Esophagus (tissue), 2 donors: ENCODE measurements around the gene KDM8. TPM values are rescaled to one million over a fixed set of nuclear protein-coding genes. Genes with fewer than 3 reads are reported as not detected.
"Not testable (repeated sequence)": the region's sequence is repeated elsewhere in the genome, so short reads cannot be mapped to it uniquely, and the experiment has no call there.

Experiments
- H3K27ac ChIP-seq, 2 donors: one replicate each; pipeline ENCODE4 v1.5.1; 2013; ENCODE audit warnings: low read depth in 2 of 2, mild to moderate bottlenecking in 2 of 2, inconsistent platforms in 1 of 2, low read length in 1 of 2, moderate library complexity in 1 of 2
- H3K27me3 ChIP-seq, 2 donors: one replicate each; pipeline ENCODE4 v1.6.1; 2013; ENCODE audit warnings: low read length in 2 of 2, control low read depth in 1 of 2, mild to moderate bottlenecking in 1 of 2; ENCODE audit not compliant: insufficient read depth in 2 of 2, control insufficient read depth in 1 of 2
- H3K36me3 ChIP-seq, 2 donors: one replicate each; pipeline ENCODE4 v1.6.1; 2013; ENCODE audit warnings: low read length in 1 of 2; ENCODE audit not compliant: control insufficient read depth in 2 of 2, insufficient read depth in 2 of 2
- H3K4me1 ChIP-seq, 2 donors: one replicate each; pipeline ENCODE4 v1.6.1; 2013; ENCODE audit warnings: low read length in 1 of 2; ENCODE audit not compliant: control insufficient read depth in 2 of 2, insufficient read depth in 2 of 2
- H3K4me3 ChIP-seq, 2 donors: one replicate each; pipeline ENCODE4 v1.5.1; 2013; ENCODE audit warnings: low read length in 2 of 2, mild to moderate bottlenecking in 2 of 2, low read depth in 1 of 2, moderate library complexity in 1 of 2
- H3K9me3 ChIP-seq, 2 donors: one replicate each; pipeline ENCODE4 v1.6.1; 2013; ENCODE audit warnings: mild to moderate bottlenecking in 2 of 2, low read depth in 1 of 2, low read length in 1 of 2, moderate library complexity in 1 of 2; ENCODE audit not compliant: control insufficient read depth in 2 of 2, insufficient read depth in 1 of 2
- WGBS, 2 donors: extraction: QIAGEN DNeasy Blood & Tissue Kit; methylation state at CpG; one replicate each; pipeline ENCODE4 v1.1.7; 2013; 5-methylcytosine and 5-hydroxymethylcytosine counted together
- polyA plus RNA-seq, 2 donors: library from polyadenylated mRNA; stranded (reverse); fragments of 200-250 nt; gene quantifications; one replicate each; pipeline ENCODE4 v1.2.3, GENCODE V29; 2013
- donor health status: healthy with polysubstance abuse.
- donor health status: Bipolar disorder and iron deficiency.

Gene KDM8
- polyA plus RNA-seq, 2 donors = 2.6 to 3.7 TPM

DNA sequence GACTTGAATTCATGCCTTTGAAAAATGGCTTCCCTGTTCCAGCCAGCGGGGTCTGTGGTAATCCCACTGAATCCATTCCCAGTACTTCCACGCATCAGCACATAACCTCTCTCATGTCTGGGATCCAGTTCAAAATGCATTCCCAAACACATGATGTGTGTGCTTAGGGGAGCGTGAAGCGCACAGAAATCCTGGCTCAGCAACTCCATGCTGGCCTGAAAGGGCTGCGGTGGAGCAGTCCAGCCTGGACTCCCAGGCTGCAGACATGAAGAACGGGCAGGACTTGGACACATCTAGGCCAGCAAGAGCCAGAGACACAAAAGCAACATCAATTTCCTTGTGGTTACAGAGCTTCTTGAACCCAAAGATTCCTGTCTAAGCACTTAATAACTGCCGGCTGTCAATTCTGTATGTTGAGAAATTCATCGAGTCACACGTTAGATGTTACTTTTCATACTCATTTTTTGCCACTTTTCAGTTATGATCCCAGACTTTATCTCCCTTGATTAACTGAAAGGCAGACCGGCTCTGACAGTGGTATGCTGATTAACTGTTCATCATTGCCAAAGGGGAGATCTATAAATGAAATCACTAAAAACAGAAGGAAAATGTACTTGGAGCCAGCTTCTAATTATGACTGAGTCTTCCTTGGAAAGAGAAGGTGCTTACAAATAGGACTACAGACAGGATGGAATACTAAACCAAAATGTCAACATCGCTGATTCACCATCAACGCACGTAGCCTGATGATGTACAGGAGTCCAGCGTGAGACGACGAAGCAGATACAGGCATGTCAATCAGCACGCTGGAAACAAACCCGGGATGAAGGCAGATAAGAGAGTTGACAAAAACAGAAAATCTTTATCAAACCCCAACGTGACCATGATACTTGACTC is 42.2 kb downstream of the KDM8 start:
- H3K9me3 ChIP-seq = no peaks in the 10 kb centered on the region
- no peaks in the 10 kb centered on the region for H3K36me3 ChIP-seq
- peak overlapping the region; percentile 14 to 72 for H3K27ac ChIP-seq
- H3K4me3 ChIP-seq = no peak overlapping the region
- peaks cover 5 to 14% of the 10 kb centered on the region in 2 donors for H3K4me1 ChIP-seq
- WGBS, 2 donors = 45 to 59% methylated on average over 19 of the region's 19 CpGs
- H3K27me3 ChIP-seq = no peaks in the 10 kb centered on the region

GRCh38 chr16:27246439-27246838 is 43.1 kb downstream of the KDM8 start:
- no peak overlapping the region for H3K27ac ChIP-seq
- no peaks in the 10 kb centered on the region for H3K27me3 ChIP-seq
- no peaks in the 10 kb centered on the region for H3K9me3 ChIP-seq
- H3K4me1 ChIP-seq = peaks cover 5 to 12% of the 10 kb centered on the region in 2 donors
- no peaks in the 10 kb centered on the region for H3K36me3 ChIP-seq
- no peak overlapping the region for H3K4me3 ChIP-seq
- 61 to 62% methylated on average over 4 of the region's 4 CpGs for WGBS, 2 donors

- 72 to 90% methylated on average over 1 of the region's 1 CpG for WGBS, 2 donors
- H3K4me1 ChIP-seq = peaks cover 5 to 12% of the 10 kb centered on the region in 2 donors
- not testable (repeated sequence) for H3K27me3 ChIP-seq, H3K9me3 ChIP-seq, H3K27ac ChIP-seq, H3K4me3 ChIP-seq, H3K36me3 ChIP-seq
Measured at GRCh38 chr16:27247076-27247475, 43.8 kb downstream of the KDM8 start.

GRCh38 chr16:27248036-27248435 is 44.7 kb downstream of the KDM8 start:
- H3K27ac ChIP-seq = no peak overlapping the region
- 93 to 94% methylated on average over 2 of the region's 2 CpGs for WGBS, 2 donors

GRCh38 chr16:27248886-27249285 is 45.6 kb downstream of the KDM8 start:
- 93 to 96% methylated on average over 4 of the region's 4 CpGs for WGBS, 2 donors
- not testable (repeated sequence) for H3K27ac ChIP-seq, H3K36me3 ChIP-seq, H3K9me3 ChIP-seq, H3K27me3 ChIP-seq, H3K4me3 ChIP-seq
- H3K4me1 ChIP-seq = peaks cover 2 to 11% of the 10 kb centered on the region in 2 donors

More at GRCh38 chr16:27248036-27248435, 44.7 kb downstream of the KDM8 start:
- Histone ChIP-seq H3K9me3 (no peaks in the 10 kb centered on the region), H3K36me3 (no peaks in the 10 kb centered on the region), H3K4me1 (peaks cover 3 to 12% of the 10 kb centered on the region in 2 donors), H3K4me3 (no peak overlapping the region), H3K27me3 (no peaks in the 10 kb centered on the region)

DNA sequence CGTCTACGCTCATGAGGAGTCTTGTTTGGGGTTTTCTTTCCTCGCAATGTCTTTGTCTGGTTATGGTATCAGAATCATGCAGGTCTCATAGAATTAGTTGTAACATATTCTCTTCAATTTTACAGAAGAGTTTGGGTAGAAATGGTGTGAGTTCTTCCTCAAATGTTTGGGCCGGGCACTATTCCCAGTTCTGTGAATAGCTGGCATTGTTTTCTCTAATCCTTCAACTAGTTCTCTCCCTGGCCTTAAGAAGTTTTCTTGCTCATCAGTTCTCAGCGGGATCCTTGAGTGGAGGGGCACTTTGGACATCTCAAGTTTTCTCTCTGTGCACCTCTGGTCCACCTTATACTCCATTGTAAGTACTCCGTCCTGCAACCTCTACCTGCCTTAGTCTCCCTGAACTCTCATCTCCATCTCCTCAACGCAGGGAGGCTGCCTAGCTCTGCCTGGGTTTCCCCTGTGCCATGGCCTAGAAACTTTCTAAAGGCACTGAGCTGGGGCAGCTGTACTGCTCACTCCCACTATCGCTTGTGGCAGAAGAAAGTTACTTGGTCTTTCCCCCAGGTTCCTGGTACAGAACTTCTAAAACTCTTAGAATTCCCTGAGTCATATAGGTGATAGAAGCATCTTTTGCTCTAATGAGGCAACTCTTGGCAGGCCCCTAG is 48.3 kb downstream of the KDM8 start:
- Histone ChIP-seq H3K27ac (peak overlapping the region in 1 of 2 donors; percentile 30), H3K36me3 (no peaks in the 10 kb centered on the region), H3K27me3 (no peaks in the 10 kb centered on the region), H3K4me1 (peaks cover 0 to 2% of the 10 kb centered on the region in 2 donors), H3K4me3 (no peak overlapping the region), H3K9me3 (no peaks in the 10 kb centered on the region)
- WGBS, 2 donors = 84 to 86% methylated on average over 8 of the region's 8 CpGs

GRCh38 chr16:27252206-27252585 is 48.9 kb downstream of the KDM8 start:
- Histone ChIP-seq H3K9me3 (no peaks in the 10 kb centered on the region), H3K27me3 (no peaks in the 10 kb centered on the region), H3K36me3 (no peaks in the 10 kb centered on the region), H3K4me1 (peaks cover 0 to 3% of the 10 kb centered on the region in 2 donors), H3K27ac (no peak overlapping the region), H3K4me3 (no peak overlapping the region)
- WGBS, 2 donors = 94 to 96% methylated on average over 6 of the region's 6 CpGs

DNA sequence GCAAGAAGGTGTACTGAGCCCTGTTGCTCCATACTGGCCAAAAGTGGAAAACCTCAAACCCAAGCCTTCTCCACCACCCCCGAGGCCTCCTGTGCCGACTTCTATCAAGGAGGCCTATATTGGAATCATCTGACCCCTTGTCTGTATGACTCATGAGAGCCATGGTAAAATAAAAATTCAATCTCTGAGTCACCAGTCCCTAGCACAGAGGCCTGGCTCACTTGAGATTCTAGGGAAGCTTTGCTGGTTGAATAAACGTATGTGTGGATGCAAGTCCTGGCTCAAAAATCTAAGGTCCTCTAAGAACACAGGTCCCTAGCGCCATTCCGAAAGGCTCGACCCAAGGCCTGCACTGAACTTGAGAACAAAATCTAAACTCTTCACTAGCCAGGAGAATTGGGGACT is 50.2 kb downstream of the KDM8 start:
- peak overlapping the region in 1 of 2 donors; percentile 49 for H3K27ac ChIP-seq

DNA sequence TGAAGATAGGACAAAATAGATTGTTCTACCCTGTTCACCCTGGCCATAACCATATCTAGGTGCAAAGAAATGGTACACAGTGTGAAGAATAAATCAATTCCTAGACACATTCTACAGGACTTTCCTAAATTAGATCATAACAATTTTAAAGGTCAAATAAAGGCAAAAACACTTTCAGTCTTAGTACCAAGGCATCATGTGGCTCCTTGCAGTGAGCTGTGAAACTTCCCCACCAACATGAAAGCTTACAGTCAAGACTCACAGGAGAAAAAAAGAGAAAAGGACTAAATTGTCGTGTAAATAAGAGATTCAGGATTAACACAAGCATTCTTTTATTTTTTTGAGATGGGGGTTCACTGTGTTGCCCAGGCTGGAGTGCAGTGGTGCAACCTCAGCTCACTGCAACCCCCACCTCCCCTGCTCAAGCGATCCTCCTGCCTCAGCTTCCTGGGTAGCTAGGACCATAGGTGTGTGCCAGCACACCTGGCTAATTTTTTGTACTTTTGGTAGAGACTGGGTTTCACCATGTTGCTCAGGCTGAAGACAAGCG is 51.0 kb downstream of the KDM8 start:
- WGBS, 2 donors = 77 to 85% methylated on average over 3 of the region's 3 CpGs
- Histone ChIP-seq H3K27ac (no peak overlapping the region), H3K36me3 (no peaks in the 10 kb centered on the region)

More for the DNA sequence above, 50.2 kb downstream of the KDM8 start:
- Histone ChIP-seq H3K9me3 (no peaks in the 10 kb centered on the region), H3K4me3 (no peak overlapping the region), H3K36me3 (no peaks in the 10 kb centered on the region), H3K4me1 (peaks cover 0 to 5% of the 10 kb centered on the region in 2 donors), H3K27me3 (no peaks in the 10 kb centered on the region)
- 68 to 85% methylated on average over 6 of the region's 6 CpGs for WGBS, 2 donors

More for the DNA sequence above, 51.0 kb downstream of the KDM8 start:
- H3K4me1 ChIP-seq = peaks cover 3 to 7% of the 10 kb centered on the region in 2 donors
- H3K9me3 ChIP-seq = no peaks in the 10 kb centered on the region
- H3K27me3 ChIP-seq = no peaks in the 10 kb centered on the region
- no peak overlapping the region for H3K4me3 ChIP-seq
